Activated CD4-positive, alpha-beta T cell treated with anti-CD3 and anti-CD28 coated beads for 4 hours (primary cell): ENCODE results near the gene PIP5K1B.

Experiments used
- DNase-seq, 2 donors: peaks; one replicate each; pipeline ENCODE4 v3.0.0-alpha.2; 2020

PIP5K1B gene

DNA sequence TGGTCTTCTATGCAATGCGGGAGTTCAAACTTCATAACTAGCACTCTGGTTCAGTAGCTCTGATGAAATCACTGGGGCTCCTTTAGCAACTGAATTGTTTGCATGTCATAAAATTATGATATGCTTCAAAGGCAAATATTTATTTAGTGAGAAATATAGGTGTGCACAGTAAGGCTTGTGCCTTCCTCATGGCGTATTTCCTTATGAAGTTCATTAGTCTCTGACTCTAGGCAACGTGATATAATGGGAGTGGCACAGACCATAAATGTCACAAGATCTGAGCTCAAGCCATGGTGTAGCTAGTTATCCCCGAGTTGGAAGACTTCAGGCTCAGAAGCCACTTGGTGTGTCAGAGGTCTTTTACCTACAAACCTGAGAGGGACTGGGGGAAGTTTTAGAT lies 35.5 kb downstream of the PIP5K1B start:
- no peak for DNase-seq

DNA sequence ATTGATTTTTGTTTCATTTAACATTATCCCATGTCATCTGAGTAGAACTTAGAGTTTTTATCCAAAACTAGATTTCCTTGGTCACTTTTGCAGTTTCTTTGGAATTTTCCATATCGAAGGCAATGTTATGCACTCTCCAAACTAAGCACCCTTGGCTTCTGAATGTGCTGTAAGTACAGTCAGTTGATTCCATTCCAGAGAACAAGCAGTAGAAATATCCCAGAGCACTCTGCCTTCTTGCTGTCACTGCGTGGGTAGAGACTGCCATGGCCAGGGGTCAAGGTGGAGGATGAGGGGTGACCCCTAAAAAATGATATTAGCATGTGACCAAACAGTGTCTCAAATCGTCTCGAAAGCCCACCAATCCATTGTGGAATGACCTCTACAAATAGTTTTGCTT lies 36.2 kb downstream of the PIP5K1B start:
- no peak for DNase-seq

DNA sequence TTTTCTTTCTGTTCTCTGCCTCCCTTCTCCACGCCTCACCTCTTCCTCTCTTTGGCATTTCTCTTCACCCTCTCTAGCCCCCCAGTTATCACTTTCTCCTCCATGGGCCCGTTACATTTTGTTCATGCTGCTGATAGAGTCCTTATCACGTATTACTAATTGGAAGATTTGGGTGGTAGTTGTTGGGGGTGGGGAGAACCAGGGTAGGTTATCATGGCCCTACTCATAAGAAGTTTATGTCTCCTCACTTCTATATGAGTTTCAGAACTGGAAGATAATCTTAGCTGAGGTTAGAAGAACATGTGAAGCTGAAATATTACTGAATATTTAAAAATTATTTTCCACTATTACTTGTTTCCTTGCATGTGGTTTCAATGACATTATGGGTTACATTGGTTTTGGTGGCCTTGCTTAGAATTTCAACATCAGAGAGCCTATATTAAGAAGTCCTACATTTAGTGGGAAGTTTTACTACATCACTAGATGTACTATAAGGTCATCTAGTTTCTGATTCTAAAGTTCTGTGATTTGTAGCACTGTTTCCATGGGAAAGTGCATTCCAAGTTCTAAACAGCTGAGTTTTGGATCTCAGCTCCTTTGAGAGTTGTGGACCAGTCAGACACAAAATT lies 36.8 kb downstream of the PIP5K1B start:
- DNase-seq = no peak

DNA sequence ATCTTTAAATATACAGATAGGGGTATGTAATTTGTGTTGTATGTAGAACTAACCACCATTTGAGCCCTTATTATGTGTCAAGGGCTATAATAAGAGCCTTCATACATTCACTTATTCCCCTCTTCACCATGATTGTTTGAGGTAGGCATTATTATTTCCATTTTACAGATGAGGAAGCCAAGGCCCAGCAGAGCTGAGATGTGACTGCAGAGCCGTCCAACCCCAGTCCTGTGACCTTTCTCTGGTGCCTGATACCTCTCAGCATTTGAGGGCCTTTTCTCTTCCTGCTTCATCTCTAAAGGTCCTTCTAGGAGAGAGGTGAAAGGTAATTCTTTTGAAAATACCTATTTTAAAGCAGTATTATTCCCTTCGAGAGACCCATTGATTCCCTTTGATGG lies 37.3 kb downstream of the PIP5K1B start:
- DNase-seq = no peak

DNA sequence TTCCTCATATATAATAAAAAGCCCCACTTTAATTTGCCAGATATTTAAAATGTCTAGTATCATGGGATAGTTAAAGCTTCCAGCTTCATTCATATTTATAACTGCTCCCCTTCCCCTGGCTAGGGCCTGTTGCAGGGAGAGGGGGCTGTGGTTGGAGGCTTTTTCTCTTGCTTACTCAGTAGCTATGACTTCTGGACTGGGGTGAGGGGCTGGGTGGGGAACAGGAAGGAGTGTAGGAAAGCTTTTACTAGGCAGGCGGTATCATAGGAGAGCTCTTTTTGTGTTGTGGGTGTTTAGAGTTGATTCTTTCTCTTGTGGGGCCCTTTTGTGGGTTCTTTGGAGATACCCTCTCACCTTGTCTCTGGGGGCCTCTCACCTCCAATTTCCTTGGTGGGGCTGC lies 39.4 kb downstream of the PIP5K1B start:
- no peak for DNase-seq

DNA sequence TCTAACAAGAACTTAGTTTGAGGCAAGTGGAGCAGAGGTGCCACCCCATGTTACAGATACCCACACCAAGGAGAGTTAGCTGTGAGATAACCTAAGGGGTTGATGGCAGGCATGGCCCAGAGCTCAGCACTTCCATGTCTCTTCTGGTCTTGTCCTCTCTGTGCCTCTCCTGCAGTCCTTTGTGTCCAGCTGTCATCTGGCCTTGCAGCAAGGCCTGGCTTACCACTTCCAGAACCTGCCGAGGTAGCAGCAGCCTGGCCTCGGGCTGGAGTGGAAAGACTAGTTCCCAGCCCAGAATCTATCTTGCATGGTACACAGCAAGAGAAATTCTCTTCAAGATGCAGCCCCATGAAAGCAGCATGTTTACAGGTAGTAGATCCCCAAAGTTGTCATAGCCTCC lies 41.5 kb downstream of the PIP5K1B start:
- no peak for DNase-seq

DNA sequence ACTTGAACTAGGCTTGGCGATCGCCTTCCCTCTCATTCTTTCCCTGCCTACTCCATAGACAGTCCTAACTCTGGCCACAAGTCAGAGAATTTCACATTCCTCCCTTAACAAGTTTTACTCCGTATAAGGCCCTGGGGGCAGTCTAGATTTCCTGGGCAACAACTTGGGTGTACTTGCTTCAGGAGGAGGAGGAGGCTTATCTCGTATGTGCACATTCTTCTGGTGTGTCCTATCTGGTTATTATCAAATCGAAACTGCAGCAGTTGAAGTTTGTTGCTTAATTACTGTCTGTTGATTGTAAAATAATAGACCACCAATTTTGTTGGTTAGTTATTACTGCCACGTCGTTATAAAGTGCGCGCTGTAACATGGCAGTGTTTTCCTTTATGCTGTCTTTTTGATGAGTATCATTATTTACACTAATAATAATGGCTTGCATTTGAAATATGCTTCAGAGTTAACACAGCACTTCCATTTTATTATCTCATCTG lies 42.0 kb downstream of the PIP5K1B start:
- no peak for DNase-seq

DNA sequence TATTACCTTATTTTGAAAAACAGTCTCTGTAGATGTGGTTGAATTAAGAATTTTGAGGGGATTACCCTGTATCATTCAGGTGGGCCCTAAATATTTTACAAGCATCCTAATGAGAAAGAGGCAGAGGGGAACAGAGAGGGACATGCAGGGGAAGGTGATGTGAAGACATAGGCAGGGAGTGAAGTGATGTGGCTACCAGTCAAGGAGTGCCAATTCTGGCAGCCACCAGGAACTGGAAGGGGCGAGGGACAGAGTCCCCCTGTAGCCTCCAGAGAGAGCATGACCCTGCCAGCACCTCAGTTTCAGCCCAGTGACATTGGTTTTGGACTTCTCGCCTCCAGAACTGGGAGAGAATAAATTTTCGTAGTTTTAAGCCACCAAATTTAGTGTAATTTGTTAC lies 44.1 kb downstream of the PIP5K1B start:
- no peak for DNase-seq

DNA sequence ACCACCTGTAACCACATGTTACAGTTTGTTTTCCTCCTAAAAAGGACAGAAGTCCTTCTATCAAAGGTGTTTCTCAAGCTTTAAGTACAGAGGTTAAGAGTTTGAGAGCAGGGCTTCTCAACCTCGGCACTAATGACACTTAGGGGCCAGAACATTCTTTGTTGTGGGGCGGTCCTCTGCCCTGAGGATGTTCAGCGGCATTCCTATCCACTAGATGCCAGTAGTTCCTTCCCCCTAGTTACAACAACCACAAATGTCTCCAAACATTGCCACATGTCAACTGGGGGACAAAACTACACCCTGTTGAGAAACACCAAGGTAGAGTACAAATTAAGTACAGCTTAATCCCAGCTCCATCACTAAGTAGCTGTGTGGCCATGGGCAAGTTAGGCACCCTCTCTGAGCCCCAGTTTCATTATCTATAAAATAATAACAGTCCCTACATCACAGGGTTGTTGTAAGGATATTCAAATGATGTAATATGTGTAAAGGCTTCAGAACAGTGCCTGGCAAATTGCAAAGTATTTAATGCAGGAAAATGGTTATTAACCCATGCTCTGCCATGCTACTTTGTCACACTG lies 44.6 kb downstream of the PIP5K1B start:
- DNase-seq = no peak

DNA sequence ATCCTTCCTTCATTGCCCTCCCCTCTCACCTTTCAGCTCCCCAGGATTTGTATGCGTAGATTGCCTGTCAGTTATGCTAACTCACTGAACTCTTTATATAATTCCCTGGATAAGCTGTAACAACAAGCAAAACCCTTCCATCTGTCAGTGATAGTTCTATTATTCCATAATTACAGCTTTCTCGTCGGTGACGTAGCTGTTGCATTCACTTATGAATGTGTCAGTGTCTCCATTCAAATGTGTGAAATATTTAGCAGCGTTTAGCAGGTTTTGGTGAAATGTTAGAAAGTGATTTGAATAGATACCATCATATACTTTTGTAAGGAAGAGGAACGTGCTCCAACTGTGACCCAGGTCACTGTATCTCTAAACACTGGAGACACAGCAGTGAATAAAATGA lies 45.2 kb downstream of the PIP5K1B start:
- DNase-seq = no peak

DNA sequence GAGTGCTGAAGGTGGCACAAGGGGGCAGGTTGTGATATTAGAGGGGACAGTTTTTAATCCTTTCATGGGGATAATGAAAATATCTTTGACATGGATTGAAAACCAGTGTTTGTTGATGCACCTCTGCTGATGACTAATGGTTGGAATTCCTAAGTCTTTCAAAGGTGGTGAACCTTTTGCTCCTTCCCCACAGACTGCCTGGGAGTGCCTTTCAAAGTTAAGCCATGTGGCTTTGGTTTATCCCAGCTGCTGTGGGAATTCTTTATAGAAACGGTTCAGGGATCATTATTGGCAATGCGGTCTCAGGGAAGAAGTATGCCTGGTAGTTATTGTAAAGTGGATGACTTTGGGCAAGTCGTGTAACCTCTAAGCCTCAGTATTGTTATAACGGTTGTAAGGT lies 45.7 kb downstream of the PIP5K1B start:
- DNase-seq = no peak

DNA sequence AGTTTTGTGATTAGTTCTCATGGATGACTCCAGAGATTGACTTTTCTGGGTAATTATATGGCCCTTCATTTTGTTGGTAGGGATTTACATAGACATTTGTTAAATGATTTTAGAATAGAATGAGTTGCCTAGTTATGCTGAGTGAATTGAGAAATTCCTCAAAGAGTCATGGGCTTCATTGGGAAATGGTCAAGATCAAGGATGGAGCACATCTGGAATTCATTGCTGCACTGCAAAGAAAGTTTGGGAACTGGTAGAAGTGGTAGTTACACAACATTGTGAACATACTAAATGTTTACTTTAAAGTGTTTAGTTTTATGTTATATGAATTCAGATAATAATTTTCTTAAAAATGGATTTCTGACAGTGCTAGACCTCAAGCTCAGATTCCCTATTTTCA lies 46.5 kb downstream of the PIP5K1B start:
- no peak for DNase-seq

DNA sequence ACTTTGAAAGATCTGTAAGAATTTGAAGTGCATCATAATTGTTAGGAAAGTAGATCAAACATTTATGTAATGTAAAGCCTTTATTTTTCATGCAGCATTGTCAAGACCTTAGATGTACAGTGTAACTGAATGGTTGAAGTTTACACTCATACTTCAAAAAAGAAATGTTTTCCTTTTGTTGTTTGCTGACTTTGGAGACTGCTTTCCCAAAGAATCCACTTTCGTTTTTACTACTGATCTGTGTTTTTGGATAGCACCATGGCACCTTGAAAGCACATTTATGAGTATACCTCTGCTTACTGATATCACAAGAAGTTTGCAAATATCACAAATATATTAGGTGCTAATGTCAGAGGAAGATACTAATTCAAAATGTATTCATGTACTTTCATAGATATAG lies 50.0 kb downstream of the PIP5K1B start:
- DNase-seq = no peak

DNA sequence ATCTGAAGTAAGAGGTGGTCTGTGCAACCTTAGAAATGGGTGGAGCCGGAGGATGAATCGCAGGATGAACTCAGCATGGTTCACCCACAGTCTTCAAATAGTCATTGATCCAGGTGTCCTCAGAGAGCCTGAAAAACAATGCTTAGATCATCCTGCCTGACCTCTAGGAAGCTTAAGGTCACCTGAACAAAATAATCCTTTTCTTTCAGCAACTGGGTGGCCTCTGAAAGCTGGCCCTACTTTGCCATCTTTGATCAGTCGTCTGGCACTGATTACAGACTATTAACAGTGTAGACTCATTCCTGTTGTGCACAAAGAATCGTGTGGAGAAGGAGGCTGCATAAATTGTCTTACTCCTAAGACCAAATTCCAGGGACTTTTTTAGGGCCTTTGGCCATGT lies 50.7 kb downstream of the PIP5K1B start:
- no peak for DNase-seq

DNA sequence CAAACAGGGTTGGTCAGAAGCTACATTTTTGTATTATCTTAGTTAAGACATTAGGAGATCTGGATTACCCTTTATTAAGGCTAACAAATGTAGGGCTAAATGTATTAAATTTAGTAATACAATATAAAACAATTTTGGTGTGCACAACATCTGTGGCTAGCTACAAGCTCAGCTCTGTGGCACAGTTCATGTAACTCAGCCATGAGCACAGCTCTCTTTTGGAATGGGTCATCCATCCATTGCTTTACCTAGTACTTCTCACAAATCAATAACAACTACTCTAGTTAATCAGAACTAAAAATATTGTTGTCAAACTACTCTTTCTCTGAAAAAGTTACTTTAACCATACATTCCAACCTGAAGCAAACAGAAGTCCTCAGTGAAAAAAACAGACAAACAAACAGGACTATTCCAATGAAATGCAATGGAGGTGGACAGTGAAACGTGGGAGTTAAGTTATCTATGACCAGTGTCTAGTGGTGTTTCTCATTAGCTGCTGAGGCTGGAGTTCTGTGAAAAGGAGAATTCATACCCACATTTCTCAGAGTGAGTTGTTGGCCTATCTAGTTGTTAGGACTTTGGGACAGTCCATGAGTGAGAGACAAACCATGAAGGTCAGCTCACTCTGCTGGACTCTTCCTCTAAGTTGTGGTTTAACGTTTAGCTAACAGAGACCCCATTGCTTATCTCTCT lies 55.1 kb downstream of the PIP5K1B start:
- DNase-seq = no peak

DNA sequence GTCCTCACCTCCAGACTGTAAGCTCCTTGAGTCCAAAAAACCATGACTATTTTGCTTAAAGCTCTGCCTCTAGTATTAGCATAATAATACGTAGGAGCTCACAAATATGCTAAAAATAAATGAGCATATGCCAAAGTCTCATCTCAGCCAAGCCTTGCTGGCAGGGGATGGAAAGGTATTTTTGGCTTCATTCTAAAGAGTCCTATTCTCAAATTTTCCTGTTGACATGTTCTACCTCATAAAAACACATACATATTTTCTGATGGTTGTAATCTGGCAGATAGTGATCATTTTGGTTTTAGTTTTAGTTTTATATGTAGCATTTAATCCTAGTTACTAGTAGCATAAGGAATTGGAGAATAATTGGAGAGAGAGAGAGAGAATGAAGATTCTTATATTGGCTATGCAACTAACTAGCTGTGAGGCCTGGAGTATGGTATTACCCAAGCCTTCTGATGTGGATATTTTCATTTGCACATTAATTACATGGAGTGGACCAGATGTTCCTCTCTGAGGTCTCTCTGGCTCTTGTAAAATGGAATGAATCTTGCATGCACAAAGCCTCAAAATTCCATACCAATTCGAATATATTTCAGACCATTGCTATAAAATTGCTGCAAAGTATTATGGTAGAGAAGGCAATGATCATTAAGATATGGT lies 55.8 kb downstream of the PIP5K1B start:
- no peak for DNase-seq

DNA sequence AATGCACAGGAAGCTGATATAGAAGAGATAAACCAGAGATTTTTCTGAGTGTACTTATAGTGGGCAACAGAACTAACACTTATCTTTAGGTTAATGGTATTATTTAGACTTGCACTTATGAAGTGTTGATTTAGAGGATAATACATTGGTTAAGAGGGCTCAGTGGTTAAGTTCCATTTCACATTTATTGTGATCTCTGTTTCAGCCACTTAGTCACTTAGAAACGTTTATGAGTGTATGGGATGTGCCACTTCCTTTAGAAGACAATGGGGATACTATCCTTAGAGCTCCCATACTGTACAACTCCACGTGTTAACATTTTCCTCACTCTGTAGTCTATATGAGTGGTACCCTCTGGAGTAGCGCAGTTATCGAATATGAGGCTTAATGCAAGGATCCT lies 57.5 kb downstream of the PIP5K1B start:
- DNase-seq = no peak

DNA sequence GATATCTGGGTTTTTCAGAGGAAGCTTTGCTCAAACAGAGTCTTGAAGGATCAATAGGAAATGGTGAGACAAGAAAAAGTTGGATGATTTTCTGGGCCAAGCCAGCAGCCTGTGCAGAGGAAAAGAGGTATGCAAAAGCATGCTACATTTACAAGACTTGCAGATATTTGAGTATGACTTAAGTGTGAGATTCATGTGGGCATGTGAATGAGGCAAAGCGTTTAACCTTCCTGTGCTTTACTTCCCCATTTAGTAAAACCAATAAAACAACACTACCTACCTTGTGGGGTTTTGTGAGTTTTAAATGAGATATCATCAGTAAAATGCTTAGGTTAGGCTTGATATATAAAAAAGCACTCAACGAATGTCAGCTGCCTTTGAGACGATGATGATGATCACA lies 58.1 kb downstream of the PIP5K1B start:
- no peak for DNase-seq

DNA sequence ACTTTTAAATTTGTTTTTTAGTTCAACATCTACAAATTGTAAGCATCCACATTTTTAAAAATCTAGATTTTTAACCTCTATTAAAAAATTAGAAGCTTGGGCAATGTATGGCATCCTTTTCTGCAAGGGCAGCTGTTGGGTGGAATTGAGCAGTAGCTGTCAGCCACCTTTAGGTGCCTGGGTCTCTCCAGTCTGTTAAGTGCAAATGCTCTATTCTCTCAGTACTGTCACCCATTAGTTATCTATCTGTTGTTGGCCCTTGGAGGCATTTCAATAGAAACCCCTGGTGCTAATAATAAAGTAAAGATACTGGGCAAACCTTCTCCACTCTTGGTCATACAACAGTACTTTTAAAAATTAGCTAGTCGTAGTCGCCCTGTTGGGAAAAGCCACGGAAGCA lies 63.6 kb downstream of the PIP5K1B start:
- DNase-seq = no peak

DNA sequence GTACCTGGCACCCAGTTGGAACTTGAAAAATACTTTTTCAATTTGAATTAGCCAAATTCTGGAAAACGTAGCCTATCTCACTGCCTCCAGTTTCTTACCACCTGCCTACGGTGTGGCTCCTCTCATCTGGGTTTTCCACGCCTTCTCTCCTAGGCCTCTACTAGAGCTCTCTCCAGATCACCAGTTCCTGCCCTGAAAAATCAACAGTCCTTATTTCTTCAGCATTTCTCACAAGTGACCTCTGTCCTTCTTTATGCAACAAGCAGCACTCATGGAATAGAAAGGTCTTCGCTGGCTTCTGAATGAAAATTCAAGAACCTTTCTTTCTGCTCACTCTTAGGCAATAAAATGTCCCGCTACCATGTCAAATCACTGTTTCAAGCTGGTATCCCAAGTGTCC lies 64.8 kb downstream of the PIP5K1B start:
- no peak for DNase-seq

DNA sequence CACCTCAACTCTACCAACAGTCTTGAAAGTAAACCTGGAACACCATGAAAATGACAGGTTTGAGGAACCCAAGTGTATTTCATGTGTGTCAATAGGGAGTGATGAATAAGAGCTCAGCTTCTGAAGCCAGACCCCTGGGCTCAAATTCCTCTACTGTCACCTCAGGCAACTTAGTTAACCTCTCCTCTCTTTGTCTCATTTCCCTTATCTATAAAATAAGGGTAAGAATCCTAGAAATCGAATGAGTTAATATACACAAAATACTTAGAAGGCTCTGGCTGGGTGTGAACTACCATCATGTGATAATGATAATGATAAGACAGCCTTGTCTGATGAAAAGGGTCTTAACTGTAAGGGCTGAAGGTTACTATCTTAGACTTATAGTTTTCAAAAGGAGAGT lies 66.3 kb downstream of the PIP5K1B start:
- DNase-seq = no peak

DNA sequence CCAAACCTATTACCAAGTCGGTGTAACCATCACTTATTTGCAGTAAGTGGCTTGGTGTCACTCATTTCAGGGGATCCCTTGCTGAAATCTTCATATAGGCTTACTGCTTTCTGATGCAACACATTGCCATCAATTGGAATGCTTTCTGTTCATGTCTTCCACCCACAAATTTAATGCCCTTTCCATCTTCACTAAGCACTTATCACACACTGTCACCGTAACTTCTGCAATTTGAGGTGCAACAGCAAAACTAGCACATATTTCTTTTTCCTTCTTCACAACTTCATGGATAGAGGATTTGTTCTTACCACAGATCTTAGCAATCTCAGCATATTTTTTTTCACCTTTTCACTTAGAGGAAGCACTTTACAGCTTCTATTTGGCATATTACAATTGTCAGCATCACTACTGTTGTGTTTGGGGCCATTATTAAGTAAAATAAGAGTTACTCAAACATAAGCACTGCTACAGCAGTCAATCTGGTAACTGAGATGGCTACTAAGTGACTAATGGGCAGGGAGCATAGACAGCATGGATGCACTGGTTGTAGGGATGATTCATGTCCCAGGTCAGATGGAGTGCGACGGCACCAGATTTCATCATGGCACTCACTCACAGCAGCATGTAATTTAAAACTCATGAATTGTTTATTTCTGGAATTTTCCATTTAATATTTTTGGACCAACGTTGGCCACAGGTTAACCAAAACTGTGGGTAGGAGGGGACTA lies 70.1 kb downstream of the PIP5K1B start:
- no peak for DNase-seq

DNA sequence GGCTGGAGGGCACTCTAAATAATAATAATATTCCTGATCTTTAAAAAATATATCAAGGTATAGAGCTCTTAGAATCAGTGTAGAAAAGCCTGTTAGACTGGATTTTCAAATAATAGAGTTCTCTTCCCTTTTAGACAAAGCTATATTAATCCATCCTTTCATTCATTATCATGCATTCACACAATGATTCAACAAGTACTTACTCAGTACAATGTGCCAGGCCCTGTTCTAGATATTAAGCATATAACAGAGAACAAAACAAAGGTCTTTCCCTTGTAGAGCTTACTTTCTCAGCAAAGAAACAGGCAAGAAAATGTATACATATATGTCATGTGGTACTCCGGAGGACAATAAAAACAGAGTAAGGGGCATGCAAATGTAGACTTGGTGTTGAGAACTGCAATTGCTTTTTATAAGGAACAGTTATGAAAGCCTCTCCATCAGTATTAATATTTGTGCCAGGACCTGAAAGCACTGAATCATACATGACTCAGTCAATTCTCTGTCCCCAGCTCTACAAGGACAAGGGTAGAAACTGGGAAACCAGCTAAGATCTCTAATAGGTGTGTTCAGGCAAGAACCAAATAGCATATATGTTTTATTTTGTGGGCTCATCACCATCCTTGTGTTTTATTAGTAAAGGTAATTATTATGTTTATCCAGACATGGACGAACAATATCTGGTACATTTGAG lies 72.2 kb downstream of the PIP5K1B start:
- DNase-seq = no peak
